ENCODE measurements around the gene CNNM3.

- TF ChIP-seq POLR2AphosphoS5 (IDR thresholded peaks at IDR 0.05), result no peak
- TF ChIP-seq CTCF (IDR thresholded peaks at IDR 0.05), result no peak
- TF ChIP-seq EP300 (IDR thresholded peaks at IDR 0.05), result no peak
- no peak for TF ChIP-seq POLR2A (IDR thresholded peaks at IDR 0.05)
Measured at GRCh38 chr2:96783388-96783787, 32.7 kb upstream of the CNNM3 start.

All from suprapubic skin (tissue), 4 donors.